HG03342 (cell line): Measurements from ENCODE around the gene ASB7.
"Not testable (repeated sequence)": the region's sequence is repeated elsewhere in the genome, so short reads cannot be mapped to it uniquely, and the experiment has no call there.

Source experiments
- ATAC-seq: cut with Tn5 transposase; IDR thresholded peaks from one replicate; pipeline ENCODE4 v1.9.1; 2021; ENCODE audit warnings: mild to moderate bottlenecking, moderate library complexity; ENCODE audit not compliant: unreplicated experiment

ASB7 gene

DNA sequence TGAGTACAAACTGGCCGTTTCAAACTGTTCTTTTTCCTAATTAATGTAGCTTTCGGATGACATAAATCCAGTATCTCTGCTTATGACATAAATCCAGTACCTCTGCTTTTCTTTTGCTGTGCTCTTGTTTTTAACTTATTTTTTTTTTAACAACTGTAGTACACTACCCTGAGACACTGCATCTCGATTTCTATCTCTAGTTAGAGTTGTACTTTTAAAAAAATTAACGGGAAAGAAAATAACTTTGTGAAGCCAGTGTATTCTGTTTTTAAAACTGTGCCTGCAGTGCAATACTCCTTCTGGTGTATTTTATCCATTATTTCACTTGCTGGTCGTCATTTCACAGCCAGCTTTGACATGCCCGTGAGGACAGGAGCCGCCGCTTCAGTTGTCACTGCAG, 46.6 kb downstream of the ASB7 start:
- ATAC-seq, result no peak

DNA sequence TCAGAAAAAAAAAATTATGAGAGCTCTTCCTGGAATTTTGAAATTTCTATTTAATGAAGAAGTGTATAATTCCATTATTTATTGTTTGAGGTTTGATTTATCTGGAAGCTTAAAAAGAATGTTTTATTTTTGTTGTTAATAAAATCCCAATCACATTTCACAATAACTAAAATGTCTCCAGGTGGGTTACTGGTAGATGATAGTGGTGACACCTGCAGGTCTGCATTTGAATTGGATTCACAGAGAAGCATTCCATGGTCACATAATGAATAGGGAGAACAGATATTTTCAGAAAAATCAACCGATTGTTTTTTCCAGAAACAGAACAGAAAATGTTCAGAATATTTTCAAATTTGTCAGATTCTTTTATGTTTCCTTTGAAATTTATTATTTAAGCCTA, 48.3 kb downstream of the ASB7 start:
- ATAC-seq, result no peak

DNA sequence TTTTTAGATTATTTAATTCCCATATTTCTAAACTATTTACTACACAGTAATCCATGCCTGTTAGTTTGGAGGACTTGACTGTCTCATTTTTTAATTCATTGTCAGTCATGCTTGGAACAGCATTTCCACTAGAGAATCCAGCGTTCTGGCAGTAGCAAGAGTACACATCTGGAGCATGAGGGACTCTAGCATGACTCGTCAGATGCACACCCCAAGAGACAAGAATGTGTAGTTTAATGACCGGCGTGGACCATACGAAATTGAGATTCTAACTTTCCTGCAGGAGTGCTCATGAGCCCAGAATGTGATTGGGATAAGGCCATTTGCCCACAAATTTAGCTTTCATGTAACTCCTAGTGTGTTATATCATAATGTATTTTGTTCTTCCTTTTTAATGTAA, 48.9 kb downstream of the ASB7 start:
- no peak for ATAC-seq

DNA sequence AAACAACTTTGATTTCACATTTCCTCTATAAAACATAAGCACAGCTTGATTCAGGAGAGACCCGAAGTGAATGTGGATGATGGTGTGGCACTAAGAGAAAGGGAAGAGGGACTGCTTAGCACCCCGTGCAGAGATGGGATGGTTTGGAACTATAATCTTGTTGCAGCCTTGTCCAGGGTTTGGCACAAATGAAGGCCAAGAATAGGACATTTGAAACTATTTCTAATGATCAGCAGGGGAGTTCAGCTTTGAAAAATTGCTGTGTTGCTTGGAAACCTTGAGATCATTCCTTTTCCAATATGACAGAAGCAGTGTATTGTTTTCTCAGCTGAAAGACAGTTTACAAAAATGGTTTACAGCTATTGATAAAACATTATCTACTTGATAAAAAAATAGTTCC, 49.7 kb downstream of the ASB7 start:
- ATAC-seq, result no peak

DNA sequence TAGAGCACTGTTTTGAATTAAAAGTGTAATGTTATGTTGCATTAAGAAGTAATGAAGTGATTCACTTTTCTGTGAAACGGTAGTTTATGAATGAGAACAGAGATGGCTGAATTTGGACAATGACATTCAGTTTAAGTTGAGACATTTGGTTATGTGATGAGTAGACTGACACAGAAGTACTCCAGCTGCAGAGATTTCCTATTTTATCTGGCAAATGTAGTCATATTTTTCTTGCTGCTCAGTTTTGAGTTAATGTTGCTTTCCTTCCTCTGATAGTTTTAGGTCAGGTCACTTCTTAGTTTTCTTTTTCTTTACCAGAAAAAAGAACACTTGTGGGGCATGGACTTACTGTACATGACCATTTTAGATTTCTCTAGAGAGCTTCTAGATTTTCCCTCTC, 51.2 kb downstream of the ASB7 start:
- ATAC-seq, result no peak

- ATAC-seq, result no peak
Measured at GRCh38 chr15:100658895-100659294, 56.5 kb downstream of the ASB7 start.

DNA sequence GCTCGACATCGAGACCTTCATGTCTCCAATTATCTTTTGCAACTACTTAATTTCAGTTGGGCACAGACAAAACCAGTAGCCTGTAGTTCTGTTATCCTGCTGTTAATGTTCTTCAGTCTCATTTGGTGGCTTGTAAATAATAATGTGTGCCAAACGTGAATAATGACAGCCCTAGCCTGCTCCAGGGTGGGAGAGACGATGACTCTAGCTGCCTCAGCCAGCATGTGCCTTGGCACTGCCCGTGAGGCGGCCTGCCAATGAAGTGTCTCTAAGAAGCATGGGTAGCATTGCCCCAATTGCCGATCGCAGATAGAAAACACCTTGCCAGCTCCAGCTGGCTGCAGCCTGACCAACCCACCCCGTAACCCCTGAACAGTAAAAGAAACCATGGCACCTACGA, 58.8 kb downstream of the ASB7 start:
- ATAC-seq, result no peak

DNA sequence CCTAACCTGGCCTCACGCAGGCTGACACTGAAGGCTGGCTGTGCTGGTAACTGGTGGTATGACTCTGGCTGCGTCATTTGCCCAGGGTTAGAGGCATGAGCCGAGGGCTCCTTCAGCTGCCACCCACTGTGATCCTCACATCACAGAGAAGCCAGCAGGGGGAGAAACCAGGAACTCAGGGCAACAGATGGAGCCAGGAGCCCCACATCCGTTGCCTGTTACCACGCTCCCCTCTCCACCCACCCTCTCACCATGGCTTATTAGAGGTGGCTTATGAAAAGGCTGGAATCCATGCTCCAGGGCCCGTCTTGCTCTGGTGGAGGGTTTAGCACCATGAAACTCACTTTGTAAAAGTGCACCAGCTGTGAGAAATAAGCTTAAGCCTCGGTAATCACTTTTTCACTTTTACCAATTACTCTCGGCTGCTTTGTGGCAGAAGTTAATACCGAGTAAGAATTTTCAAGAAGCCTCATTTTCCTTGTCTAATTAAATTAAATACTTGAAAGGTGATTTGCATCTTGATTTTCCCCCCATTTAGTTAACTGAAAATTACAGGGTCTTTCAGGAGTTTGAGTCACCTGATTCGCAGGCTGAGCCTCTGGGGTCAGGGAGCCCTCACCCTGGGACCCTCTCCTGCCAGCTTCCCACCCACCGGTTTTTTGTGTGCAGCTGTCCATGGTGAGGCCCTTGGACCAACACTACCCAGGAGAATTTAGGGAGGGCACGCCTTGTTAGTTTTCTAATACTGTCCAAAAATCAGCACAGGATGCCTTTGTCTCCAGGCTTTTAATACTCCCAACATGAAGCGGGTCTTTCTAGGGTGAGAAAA, 60.9 kb downstream of the ASB7 start:
- no peak for ATAC-seq

- ATAC-seq, result no peak
Measured at GRCh38 chr15:100663915-100664281, 61.5 kb downstream of the ASB7 start.

DNA sequence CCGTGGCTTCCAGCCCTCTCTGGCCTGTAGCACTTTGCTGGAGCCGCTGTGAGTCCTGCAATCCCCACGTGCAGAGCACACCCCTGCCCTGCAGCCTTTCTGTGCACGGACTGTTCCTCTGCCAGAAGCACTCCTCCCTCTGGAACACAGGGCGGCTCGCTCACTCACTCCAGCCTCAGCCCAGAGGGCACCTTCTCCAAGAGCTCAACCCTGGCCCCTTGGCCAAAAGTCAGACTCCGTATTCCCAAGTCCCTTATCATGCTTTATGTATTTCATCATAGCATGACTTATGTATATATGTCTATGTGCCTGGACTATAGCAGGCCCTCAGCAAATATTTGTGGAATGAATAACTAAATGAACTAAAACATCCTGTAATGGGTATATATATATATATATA, 63.2 kb downstream of the ASB7 start:
- no peak for ATAC-seq

DNA sequence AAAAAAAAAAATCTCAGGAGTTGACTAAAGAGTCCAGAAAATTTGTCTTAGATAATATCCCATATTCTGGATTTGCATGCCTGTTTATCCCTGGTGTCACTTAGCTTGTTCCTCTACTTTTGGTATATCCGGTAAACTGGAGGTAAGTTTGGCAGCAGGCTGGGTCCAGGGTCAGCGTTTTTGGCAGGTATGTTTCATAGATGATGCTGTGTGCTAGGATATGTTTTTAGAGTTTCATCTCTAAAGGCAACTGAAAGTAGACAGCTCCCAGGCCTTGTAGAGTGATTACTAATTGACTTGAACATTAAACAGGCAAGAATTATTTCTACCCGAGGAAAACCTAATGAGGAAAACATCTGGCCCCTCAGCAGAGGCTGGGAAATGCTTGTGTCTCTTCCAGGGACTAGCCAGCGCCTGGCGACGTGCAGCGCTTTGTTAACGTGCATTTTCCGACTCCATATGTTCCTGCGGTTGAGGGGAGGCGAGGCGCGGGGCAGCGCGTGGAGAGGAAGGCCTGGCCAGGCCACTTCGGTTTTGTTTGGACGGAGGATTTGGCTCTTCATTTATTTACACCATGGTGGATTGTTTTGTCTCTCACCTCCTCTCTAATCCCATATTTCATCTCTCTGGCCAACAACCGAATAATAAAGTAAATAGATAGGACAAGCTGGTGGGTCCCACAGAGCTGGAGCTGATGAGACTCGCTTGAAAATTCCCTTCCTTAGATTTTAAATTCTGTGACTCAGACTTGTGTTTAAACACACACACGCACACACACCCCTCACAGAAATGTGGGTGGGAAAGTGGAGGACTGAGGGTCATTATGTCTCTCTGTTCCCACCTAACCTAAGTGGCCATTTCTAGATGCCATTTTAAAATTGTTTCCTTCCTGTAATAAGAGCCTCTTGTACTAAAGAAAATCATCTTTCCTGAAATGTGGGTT, 65.3 kb downstream of the ASB7 start:
- ATAC-seq, result no peak

- ATAC-seq, result no peak
Measured at GRCh38 chr15:100668348-100668745, 66.0 kb downstream of the ASB7 start.

GRCh38 chr15:100669260-100669659, 66.9 kb downstream of the ASB7 start:
- no peak for ATAC-seq

- ATAC-seq, result no peak
Measured at GRCh38 chr15:100670505-100671021, 68.2 kb downstream of the ASB7 start.

DNA sequence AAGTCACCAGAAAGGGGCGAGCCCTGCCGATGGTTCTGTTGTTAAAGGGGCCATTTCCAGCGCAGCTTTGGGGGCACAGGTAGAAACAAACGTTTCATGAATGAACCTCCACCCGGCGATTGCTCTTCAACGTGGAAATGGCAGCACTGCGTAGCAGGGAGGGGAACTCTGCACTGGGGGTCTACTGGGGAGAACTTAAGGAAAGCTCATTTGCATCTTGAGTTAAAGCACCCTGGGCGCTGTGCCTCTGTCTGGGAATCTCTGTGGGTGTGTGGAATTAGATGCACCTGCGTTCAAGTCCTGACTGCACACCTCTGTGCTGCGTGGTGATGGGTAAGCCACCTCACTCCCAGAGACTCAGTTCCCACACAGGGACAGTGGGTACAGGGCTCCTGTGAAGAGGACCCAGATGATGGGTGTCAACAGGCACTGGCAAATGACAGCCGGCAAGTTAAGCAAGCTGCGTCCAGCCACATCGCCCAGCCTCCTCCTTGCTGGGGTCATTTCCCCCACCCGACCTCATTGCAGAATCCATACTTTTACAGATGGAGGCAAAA, 68.8 kb downstream of the ASB7 start:
- ATAC-seq, result no peak

- ATAC-seq, result no peak
Measured at GRCh38 chr15:100671858-100672543, 69.6 kb downstream of the ASB7 start.

DNA sequence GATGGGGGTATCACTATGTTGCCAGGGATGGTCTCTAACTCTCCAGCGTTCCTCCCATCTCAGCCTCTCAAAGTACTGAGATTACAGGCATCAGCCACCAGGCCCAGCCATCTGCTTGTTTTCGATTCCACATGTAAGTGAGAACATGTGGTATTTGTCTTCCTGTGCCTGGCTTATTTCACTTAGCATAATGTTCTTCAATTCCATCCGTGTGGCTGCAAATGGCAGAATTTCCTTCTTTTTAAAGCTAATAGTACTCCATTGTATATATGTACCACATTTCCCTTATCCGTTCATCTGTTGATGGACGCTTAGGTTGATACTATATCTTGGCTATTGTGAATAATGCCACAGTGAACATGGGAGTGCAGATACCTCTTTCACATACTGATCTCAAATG, 70.6 kb downstream of the ASB7 start:
- ATAC-seq, result no peak

- ATAC-seq, result not testable (repeated sequence)
Measured at GRCh38 chr15:100679151-100679550, 76.8 kb downstream of the ASB7 start.

DNA sequence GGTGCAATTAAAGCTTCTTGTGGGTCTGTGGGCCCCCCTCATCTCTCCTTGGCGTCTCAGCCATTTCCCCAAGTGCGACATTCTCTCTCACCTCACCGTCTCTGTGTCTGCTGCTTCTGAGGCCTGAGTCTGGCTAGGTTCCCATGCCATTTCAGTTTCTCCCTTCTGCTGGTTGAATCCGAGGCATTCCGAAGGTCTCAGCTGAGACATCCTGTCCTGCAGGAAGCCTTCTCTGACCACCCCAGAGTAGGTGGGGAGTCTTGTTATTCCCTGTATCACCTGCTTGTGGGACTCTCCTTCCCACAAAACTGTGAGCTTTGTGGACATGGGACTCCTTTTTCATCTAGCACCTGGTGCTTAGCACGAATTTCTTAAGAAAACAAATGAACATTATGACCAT, 78.3 kb downstream of the ASB7 start:
- no peak for ATAC-seq

DNA sequence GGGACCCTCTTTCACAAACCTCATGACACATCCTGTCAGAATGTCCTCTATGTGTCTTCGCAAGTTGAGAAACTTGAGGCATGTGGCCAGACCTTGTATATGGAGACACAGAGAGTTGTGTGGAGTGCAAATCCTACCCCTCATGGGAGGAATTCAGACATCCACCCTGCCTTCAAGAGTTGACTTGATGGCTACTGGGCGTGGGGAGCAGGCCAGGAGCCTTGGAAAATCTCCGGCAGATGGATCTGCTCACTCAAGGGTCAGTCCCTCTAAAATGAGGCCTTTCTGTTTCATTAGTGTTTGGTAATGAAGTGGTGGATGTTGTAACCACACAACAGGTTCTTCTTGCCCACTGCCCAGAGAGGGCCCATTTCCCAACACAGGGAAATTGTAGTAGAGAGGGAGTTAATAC, 79.0 kb downstream of the ASB7 start:
- no peak for ATAC-seq

DNA sequence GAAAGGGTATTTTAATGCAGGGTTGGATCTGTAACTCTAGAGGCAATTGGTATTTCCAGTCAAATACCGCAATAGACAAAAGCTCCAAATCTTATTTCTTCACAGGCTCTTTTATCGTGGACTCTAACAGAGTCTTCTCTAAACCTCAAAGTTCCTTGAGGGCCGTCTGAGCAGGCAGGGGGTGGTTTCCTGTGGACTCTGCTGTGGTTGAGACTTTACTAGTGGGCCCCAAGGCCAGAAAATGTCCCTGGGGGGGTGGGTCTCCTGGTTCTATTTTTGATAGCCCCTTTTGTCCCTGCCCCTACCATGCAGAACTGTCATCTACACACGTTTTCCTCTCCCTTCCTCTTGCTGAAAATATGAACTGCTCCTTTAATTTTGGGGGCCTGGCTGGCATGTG, 80.1 kb downstream of the ASB7 start:
- no peak for ATAC-seq
